B cell (primary cell): Measurements from ENCODE around the gene TRABD2B. TPM values are rescaled to one million over a fixed set of nuclear protein-coding genes. Genes with fewer than 3 reads are reported as not detected.

ENCODE experiments used
- ATAC-seq: fragments of 200-7000 bp; cut with Tn5 transposase; one replicate; pipeline ENCODE4 v1.10.0; 2021; ENCODE audit warnings: low read depth, mild to moderate bottlenecking, moderate number of reproducible peaks, moderate library complexity
- CTCF ChIA-PET: fragments of 350-600 bp; sonication (Branson Sonifier 250); formaldehyde crosslinking; loops from one replicate; lab custom pipeline; 2021; ENCODE audit warnings: antibody characterized with exemption, inconsistent platforms; lab: Charles Lee
- POLR2A ChIA-PET: fragments of 350-600 bp; sonication (Branson Sonifier 250); formaldehyde crosslinking; loops from one replicate; lab custom pipeline; 2021; ENCODE audit warnings: antibody characterized with exemption; lab: Charles Lee
- DNase-seq: peaks from one replicate; pipeline ENCODE4 v3.0.0; 2013
- H2AFZ ChIP-seq: 2 replicates; pipeline ENCODE4 v1.6.1; 2012; ENCODE audit warnings: mild to moderate bottlenecking, low read depth, low read length; ENCODE audit not compliant: insufficient read depth, poor library complexity, severe bottlenecking
- H3K27ac ChIP-seq, 2 donors: 1 replicate in 1 of 2; 2 replicates in 1 of 2; pipeline ENCODE4 v1.5.1; 2012 to 2013; ENCODE audit warnings: low read length in 2 of 2, mild to moderate bottlenecking in 2 of 2, moderate library complexity in 1 of 2
- H3K27me3 ChIP-seq, 4 experiments: fragments of 200-600 bp in 1 of 4; sonication (generic) in 1 of 4; replicated peaks in 1 of 4; 1 replicate in 2 of 4; 2 replicates in 2 of 4; pipeline versions ENCODE4 v1.6.1 to v1.7.0; 2013 to 2016; ENCODE audit warnings: low read length in 3 of 4, mild to moderate bottlenecking in 2 of 4, mixed read lengths in 1 of 4, moderate library complexity in 1 of 4; ENCODE audit not compliant: insufficient read depth in 4 of 4, control insufficient read depth in 3 of 4; ENCODE audit errors: control extremely low read depth in 1 of 4
- H3K36me3 ChIP-seq, 2 experiments: replicated peaks in 1 of 2; 1 replicate in 1 of 2; 2 replicates in 1 of 2; pipeline versions ENCODE4 v1.6.1 to v1.7.1; 2013; ENCODE audit warnings: low read length in 1 of 2; ENCODE audit not compliant: insufficient read depth in 2 of 2, control insufficient read depth in 1 of 2; ENCODE audit errors: control extremely low read depth in 1 of 2, extremely low read depth in 1 of 2
- H3K4me1 ChIP-seq, 2 donors: fragments of 200-600 bp in 1 of 2; sonication (generic) in 1 of 2; 1 replicate in 1 of 2; 2 replicates in 1 of 2; pipeline versions ENCODE4 v1.5.1 to v1.6.1; 2013 to 2017; ENCODE audit warnings: low read length in 2 of 2; ENCODE audit not compliant: control insufficient read depth in 2 of 2, insufficient read depth in 2 of 2
- H3K4me2 ChIP-seq: replicated peaks from 2 replicates; pipeline ENCODE3; 2012; ENCODE audit warnings: mild to moderate bottlenecking, low read depth, low read length; ENCODE audit not compliant: poor library complexity, severe bottlenecking
- H3K4me3 ChIP-seq, 5 experiments: fragments of 200-600 bp in 1 of 5; sonication (generic) in 1 of 5; 1 replicate in 3 of 5; 2 replicates in 2 of 5; pipeline versions ENCODE4 v1.5.1 to v1.7.0; 2011 to 2016; ENCODE audit warnings: low read length in 4 of 5, mild to moderate bottlenecking in 4 of 5, low read depth in 2 of 5, control low read depth in 1 of 5, moderate library complexity in 1 of 5; ENCODE audit not compliant: insufficient read depth in 1 of 5; ENCODE audit errors: control extremely low read depth in 1 of 5, extremely low read depth in 1 of 5
- H3K79me2 ChIP-seq: fragments of 200-600 bp; sonication (generic); one replicate; pipeline ENCODE4 v1.6.0; 2016; ENCODE audit warnings: low read length; ENCODE audit not compliant: control insufficient read depth, insufficient read depth
- H3K9ac ChIP-seq: fragments of 200-600 bp; sonication (generic); 2 replicates; pipeline ENCODE4 v1.6.1; 2017; ENCODE audit warnings: mild to moderate bottlenecking, low read length, moderate library complexity
- H3K9me3 ChIP-seq, 3 donors: one replicate each; pipeline versions ENCODE4 v1.6.1 to v1.7.1; 2013; ENCODE audit warnings: low read length in 2 of 3; ENCODE audit not compliant: control insufficient read depth in 2 of 3, insufficient read depth in 1 of 3; ENCODE audit errors: control extremely low read depth in 1 of 3
- H4K20me1 ChIP-seq: 2 replicates; pipeline ENCODE4 v1.6.0; 2012; ENCODE audit warnings: mild to moderate bottlenecking, low read length; ENCODE audit not compliant: insufficient read depth, control insufficient read depth, poor library complexity, severe bottlenecking
- H3K27ac Mint-ChIP-seq: one replicate; pipeline ENCODE4 v1.8.0; 2021; ENCODE audit warnings: mixed read lengths
- H3K27me3 Mint-ChIP-seq: one replicate; pipeline ENCODE4 v1.8.0; 2021; ENCODE audit warnings: mixed read lengths
- H3K4me1 Mint-ChIP-seq: one replicate; pipeline ENCODE4 v1.8.0; 2021; ENCODE audit warnings: mixed read lengths
- H3K4me3 Mint-ChIP-seq: one replicate; pipeline ENCODE4 v1.8.0; 2021; ENCODE audit warnings: mixed read lengths
- H3K9me3 Mint-ChIP-seq: one replicate; pipeline ENCODE4 v1.8.0; 2022; ENCODE audit warnings: mixed read lengths; ENCODE audit not compliant: insufficient read depth
- CTCF ChIP-seq: fragments of 200-600 bp; IDR thresholded peaks from one replicate; pipeline ENCODE4 v1.8.0; 2022; ENCODE audit warnings: antibody characterized with exemption, mild to moderate bottlenecking
- EZH2 ChIP-seq: IDR thresholded peaks from 2 replicates; pipeline ENCODE4 v1.6.1; 2012; ENCODE audit warnings: borderline replicate concordance, low read depth, mild to moderate bottlenecking, moderate library complexity, low read length; ENCODE audit not compliant: insufficient read depth, poor library complexity, severe bottlenecking
- WGBS: methylation state at CpG from one replicate; pipeline ENCODE4 v1.1.5; 2013; ENCODE audit warnings: missing lambda C conversion rate; ENCODE audit not compliant: insufficient coverage; 5-methylcytosine and 5-hydroxymethylcytosine counted together
- intact Hi-C: fragments of 100-400 bp; cut with micrococcal nuclease; formaldehyde crosslinking; loops from one replicate; pipeline ENCODE4 v1.10.0; 2022
- polyA plus RNA-seq: library from polyadenylated mRNA; depleted of rRNA; stranded (reverse); fragments of >200 nt; gene quantifications from 2 replicates; pipeline ENCODE4 v1.2.3, GENCODE V29; 2012
- total RNA-seq, 2 donors: library from RNA; stranded (reverse); fragments of 120-200 nt in 1 of 2; gene quantifications; 1 replicate in 1 of 2; 2 replicates in 1 of 2; pipeline versions ENCODE4 v1.2.3 to v1.2.4, GENCODE V29; 2013 to 2022

The TRABD2B gene
- total and polyA plus RNA-seq, 2 donors (not counting 1 experiment from before 2014, with no cell fraction given), result not detected

GRCh38 chr1:47898133-47898845 lies 98.9 kb downstream of the TRABD2B start:
- no peak for DNase-seq
- Histone ChIP-seq H3K4me2 (no peak overlapping the region), H3K9ac (no peak overlapping the region), H3K4me1 (no peaks in the 10 kb centered on the region), H3K27me3 (peaks cover 0 to 8% (median 0%) of the 10 kb centered on the region in 4 experiments), H2AFZ (no peak overlapping the region), H3K79me2 (no peaks in the 10 kb centered on the region), H3K4me3 (no peak overlapping the region), H3K36me3 (no peaks in the 10 kb centered on the region), H4K20me1 (no peaks in the 10 kb centered on the region), H3K27ac (no peak overlapping the region), H3K9me3 (no peaks in the 10 kb centered on the region)
- no peak overlapping the region for H3K4me3 Mint-ChIP-seq
- CTCF ChIA-PET, result no interaction called here
- H3K4me1 Mint-ChIP-seq, result no peaks in the 10 kb centered on the region
- no peaks in the 10 kb centered on the region for H3K9me3 Mint-ChIP-seq
- H3K27ac Mint-ChIP-seq, result no peak overlapping the region
- ATAC-seq, result no peak
- H3K27me3 Mint-ChIP-seq, result no peaks in the 10 kb centered on the region
- 86% methylated on average over 2 of the region's 6 CpGs for WGBS
- TF ChIP-seq CTCF (no peak), EZH2 (no peak)
- intact Hi-C loops, result no loop called here
- POLR2A ChIA-PET, result no interaction called here

GRCh38 chr1:47895279-47896125 lies 101.7 kb downstream of the TRABD2B start:
- Mint-ChIP-seq H3K27me3 (no peaks in the 10 kb centered on the region), H3K9me3 (no peaks in the 10 kb centered on the region), H3K4me3 (no peak overlapping the region), H3K4me1 (no peaks in the 10 kb centered on the region), H3K27ac (no peak overlapping the region)
- Histone ChIP-seq H4K20me1 (no peaks in the 10 kb centered on the region), H3K4me3 (no peak overlapping the region), H3K27me3 (peaks cover 0 to 6% (median 0%) of the 10 kb centered on the region in 4 experiments), H2AFZ (no peak overlapping the region), H3K9me3 (no peaks in the 10 kb centered on the region), H3K4me2 (no peak overlapping the region), H3K27ac (no peak overlapping the region), H3K79me2 (no peaks in the 10 kb centered on the region), H3K36me3 (no peaks in the 10 kb centered on the region), H3K4me1 (no peaks in the 10 kb centered on the region), H3K9ac (no peak overlapping the region)
- CTCF ChIA-PET, result no interaction called here
- no peak for DNase-seq
- ATAC-seq, result no peak
- TF ChIP-seq CTCF (no peak), EZH2 (no peak)
- POLR2A ChIA-PET, result no interaction called here
- 84% methylated on average over 5 of the region's 10 CpGs for WGBS
- intact Hi-C loops, result no loop called here
